Kidney (tissue), 14 donors: ENCODE results near the gene ABHD17A. TPM values are rescaled to one million over a fixed set of nuclear protein-coding genes. Genes with fewer than 3 reads are reported as not detected.

Experiments
- DNase-seq, 5 donors: peaks; one replicate each; pipeline ENCODE4 v3.0.0-alpha.2; 2013 to 2020
- FAIRE-seq: peaks from 2 replicates; lab custom pipeline; 2012; peaks lifted over from hg19 to GRCh38; lab: Jason Lieb, UNC
- H3K27ac ChIP-seq, 2 donors: one replicate each; pipeline ENCODE4 v1.7.0; 2013; ENCODE audit warnings: low read depth in 2 of 2, low read length in 2 of 2, inconsistent platforms in 1 of 2
- H3K27me3 ChIP-seq: one replicate; pipeline ENCODE4 v1.7.1; 2013; ENCODE audit warnings: low read length, inconsistent platforms; ENCODE audit not compliant: control insufficient read depth, insufficient read depth
- H3K36me3 ChIP-seq, 3 donors: one replicate each; pipeline versions ENCODE4 v1.7.0 to v1.7.1; 2013; ENCODE audit warnings: low read length in 3 of 3, control low read depth in 1 of 3, inconsistent platforms in 1 of 3; ENCODE audit not compliant: insufficient read depth in 3 of 3, control insufficient read depth in 2 of 3
- H3K4me1 ChIP-seq, 3 donors: one replicate each; pipeline versions ENCODE4 v1.7.0 to v1.7.1; 2013; ENCODE audit warnings: low read length in 3 of 3, inconsistent platforms in 1 of 3, low read depth in 1 of 3; ENCODE audit not compliant: control insufficient read depth in 2 of 3, insufficient read depth in 2 of 3
- H3K4me3 ChIP-seq, 3 donors: one replicate each; pipeline versions ENCODE4 v1.7.0 to v1.8.1; 2013; ENCODE audit warnings: low read length in 3 of 3, control low read depth in 1 of 3, inconsistent platforms in 1 of 3
- H3K9ac ChIP-seq, 3 donors: one replicate each; pipeline versions ENCODE4 v1.7.0 to v1.7.1; 2013; ENCODE audit warnings: low read length in 3 of 3, control low read depth in 1 of 3, inconsistent platforms in 1 of 3
- H3K9me3 ChIP-seq, 3 donors: one replicate each; pipeline versions ENCODE4 v1.7.0 to v1.7.1; 2013; ENCODE audit warnings: low read length in 3 of 3, control low read depth in 1 of 3, inconsistent platforms in 1 of 3; ENCODE audit not compliant: control insufficient read depth in 2 of 3, insufficient read depth in 1 of 3
- intact Hi-C: fragments of 100-400 bp; cut with DNase I; formaldehyde crosslinking; loops from one replicate; pipeline ENCODE4 v1.11.1; 2022
- polyA plus RNA-seq: library from polyadenylated mRNA; stranded (reverse); fragments of 350-450 nt; fragmentation: Illumina TruSeq; extraction: RNeasy Lipid Tissue Mini Kit (QIAGEN cat#74804); gene quantifications from one replicate; pipeline ENCODE4 v1.2.3, GENCODE V29; 2014; ENCODE audit warnings: low read depth, low replicate concordance; ENCODE audit not compliant: insufficient read depth
- total RNA-seq: library from RNA; stranded (reverse); fragmentation: NEBNext Ultra II Directional; extraction: Animal tissue kit (Norgen Biotek cat#: 25700); gene quantifications from one replicate; pipeline ENCODE4 v1.2.1, GENCODE V29; 2021
- TF ChIP-seq, protein P1 (sequence below): IDR thresholded peaks from 3 replicates; pipeline ENCODE4 v1.5.1; 2012; ENCODE audit warnings: mild to moderate bottlenecking, moderate library complexity, borderline replicate concordance; ENCODE audit not compliant: insufficient read depth; ENCODE audit errors: extremely low read depth
- donor health status: control.
- donor health status: control.
- donor health status: control.
- donor health status: control.
- donor health status: control.
- donor health status: DM: yes; HTN: yes; CAD: no.
- donor health status: Normal renal cell carcinoma (clear cell type).

ABHD17A gene
- total and polyA plus RNA-seq, 2 donors from 2014 or later: 63.8 to 65.1 TPM

- peak overlapping the region in 1 of 3 donors; percentile 61 for H3K9ac ChIP-seq
Observed at GRCh38 chr19:1907563-1908363, 22.5 kb upstream of the ABHD17A start.

GRCh38 chr19:1906985-1907562, 21.8 kb upstream of the ABHD17A start:
- Histone ChIP-seq H3K9me3 (no peaks in the 10 kb centered on the region), H3K36me3 (no peaks in the 10 kb centered on the region), H3K4me3 (peak overlapping the region in 1 of 3 donors; percentile 12), H3K27ac (peak overlapping the region; percentile 71 to 83), H3K27me3 (no peaks in the 10 kb centered on the region), H3K9ac (peak overlapping the region in 1 of 3 donors; percentile 61), H3K4me1 (peaks cover 0 to 23% (median 5%) of the 10 kb centered on the region in 3 donors)
- no peak for FAIRE-seq
- intact Hi-C loops: no loop called here
- TF ChIP-seq, protein P1, sequence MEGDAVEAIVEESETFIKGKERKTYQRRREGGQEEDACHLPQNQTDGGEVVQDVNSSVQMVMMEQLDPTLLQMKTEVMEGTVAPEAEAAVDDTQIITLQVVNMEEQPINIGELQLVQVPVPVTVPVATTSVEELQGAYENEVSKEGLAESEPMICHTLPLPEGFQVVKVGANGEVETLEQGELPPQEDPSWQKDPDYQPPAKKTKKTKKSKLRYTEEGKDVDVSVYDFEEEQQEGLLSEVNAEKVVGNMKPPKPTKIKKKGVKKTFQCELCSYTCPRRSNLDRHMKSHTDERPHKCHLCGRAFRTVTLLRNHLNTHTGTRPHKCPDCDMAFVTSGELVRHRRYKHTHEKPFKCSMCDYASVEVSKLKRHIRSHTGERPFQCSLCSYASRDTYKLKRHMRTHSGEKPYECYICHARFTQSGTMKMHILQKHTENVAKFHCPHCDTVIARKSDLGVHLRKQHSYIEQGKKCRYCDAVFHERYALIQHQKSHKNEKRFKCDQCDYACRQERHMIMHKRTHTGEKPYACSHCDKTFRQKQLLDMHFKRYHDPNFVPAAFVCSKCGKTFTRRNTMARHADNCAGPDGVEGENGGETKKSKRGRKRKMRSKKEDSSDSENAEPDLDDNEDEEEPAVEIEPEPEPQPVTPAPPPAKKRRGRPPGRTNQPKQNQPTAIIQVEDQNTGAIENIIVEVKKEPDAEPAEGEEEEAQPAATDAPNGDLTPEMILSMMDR: no peak
- DNase-seq: no peak

More at GRCh38 chr19:1907563-1908363, 22.5 kb upstream of the ABHD17A start:
- Histone ChIP-seq H3K4me1 (peaks cover 0 to 23% (median 5%) of the 10 kb centered on the region in 3 donors), H3K27me3 (no peaks in the 10 kb centered on the region), H3K27ac (peak overlapping the region; percentile 71 to 83), H3K36me3 (no peaks in the 10 kb centered on the region), H3K4me3 (peak overlapping the region in 1 of 3 donors; percentile 12), H3K9me3 (no peaks in the 10 kb centered on the region)
- peak in 3 of 5 donors; percentile 32 to 84 (median 47) for DNase-seq
- intact Hi-C loops: no loop called here
- TF ChIP-seq, protein P1: no peak
- no peak for FAIRE-seq

DNA sequence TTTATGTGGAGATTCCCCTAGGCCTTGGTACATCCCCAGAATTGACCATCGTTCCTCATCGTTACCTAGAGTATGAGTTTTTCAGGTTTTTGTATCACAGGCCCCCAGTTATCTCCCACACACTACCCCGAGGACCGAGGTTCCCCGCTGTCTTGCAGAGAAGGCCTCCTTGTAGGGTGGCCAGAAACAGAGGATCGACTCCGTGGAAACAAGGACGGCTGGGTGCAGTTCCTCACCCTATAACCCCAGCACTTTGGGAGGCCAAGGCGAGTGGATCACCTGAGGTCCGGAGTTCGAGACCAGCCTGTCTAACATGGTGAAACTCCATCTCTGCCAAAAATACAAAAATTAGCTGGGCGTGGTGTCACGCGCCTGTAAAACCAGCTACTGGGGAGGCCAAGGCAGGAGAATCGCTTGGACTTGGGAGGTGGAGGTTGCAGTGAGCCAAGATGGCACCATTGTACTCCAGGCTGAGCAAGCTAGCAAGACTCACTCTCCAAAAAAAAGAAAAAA, 20.6 kb upstream of the ABHD17A start:
- H3K4me1 ChIP-seq: peaks cover 0 to 23% (median 5%) of the 10 kb centered on the region in 3 donors
- intact Hi-C loops: no loop called here

More for the DNA sequence above, 20.6 kb upstream of the ABHD17A start:
- Histone ChIP-seq H3K9me3 (no peaks in the 10 kb centered on the region), H3K9ac (peak overlapping the region; percentile 1 to 71 (median 66)), H3K36me3 (no peaks in the 10 kb centered on the region), H3K4me3 (peak overlapping the region; percentile 52 to 87 (median 83)), H3K27me3 (no peaks in the 10 kb centered on the region), H3K27ac (peak overlapping the region; percentile 71 to 74)
- TF ChIP-seq, protein P1: no peak
- no peak for DNase-seq
- no peak for FAIRE-seq
